HCT116 (cell line): ENCODE results near the gene ERBB2. TPM values are rescaled to one million over a fixed set of nuclear protein-coding genes. Genes with fewer than 3 reads are reported as not detected.

Experiments used
- ATAC-seq: fragments of 200-7000 bp; cut with Tn5 transposase; 2 replicates; pipeline ENCODE4 v1.9.1; 2020; ENCODE audit warnings: mild to moderate bottlenecking, moderate library complexity
- BruUV-seq: library from RNA; stranded (reverse); fragments of 400-500 nt; replicated peaks from 2 replicates; lab custom pipeline; 2021; lab: Mats Ljungman, UMichigan
- CTCF ChIA-PET: fragments of 300-600 bp; sonication (Branson Sonifier 250); formaldehyde crosslinking; loops from one replicate; lab custom pipeline; 2021; ENCODE audit warnings: antibody characterized with exemption; lab: Charles Lee
- POLR2A ChIA-PET: fragments of 300-600, 350-600 bp; sonication (Branson Sonifier 250); formaldehyde crosslinking; loops from one replicate; lab custom pipeline; 2021; ENCODE audit warnings: antibody characterized with exemption; lab: Charles Lee
- RAD21 ChIA-PET, 2 experiments: fragments of 300-600 bp; sonication (Branson Sonifier 250); formaldehyde crosslinking; loops; one replicate each; lab custom pipeline; 2023; ENCODE audit warnings: low total read pairs in 2 of 2; ENCODE audit not compliant: uncharacterized antibody in 2 of 2, unreplicated experiment in 2 of 2, low non-redundant PET in 1 of 2; lab: Charles Lee
- DNase-seq: peaks from one replicate; pipeline ENCODE4 v3.0.0-alpha.2; 2010; ENCODE audit warnings: low read depth, low spot score
- H2AFZ ChIP-seq: fragments of 200-600 bp; shearing (Covaris generic), sonication (generic); 2 replicates; pipeline ENCODE4 v1.6.1; 2017; ENCODE audit warnings: low read depth, mixed run types, mixed read lengths, antibody characterized with exemption, low read length; ENCODE audit not compliant: poor library complexity, severe bottlenecking
- H3K27ac ChIP-seq: 2 replicates; pipeline ENCODE4 v1.5.1; 2012; ENCODE audit warnings: low read depth, low read length
- H3K27me3 ChIP-seq: fragments of 200-600 bp; sonication (generic); 2 replicates; pipeline ENCODE4 v1.6.1; 2016; ENCODE audit warnings: mixed run types, low read length, mixed read lengths; ENCODE audit not compliant: insufficient read depth
- H3K36me3 ChIP-seq, 2 experiments: fragments of 200-500 bp in 1 of 2; fragments of 200-600 bp in 1 of 2; sonication (Bioruptor generic) in 1 of 2; sonication (generic) in 1 of 2; 2 replicates each; pipeline versions ENCODE4 v1.5.1 to v1.6.1; 2014 to 2016; ENCODE audit warnings: low read length in 2 of 2, inconsistent platforms in 1 of 2, mixed read lengths in 1 of 2, mixed run types in 1 of 2; ENCODE audit not compliant: insufficient read depth in 2 of 2, control insufficient read depth in 1 of 2
- H3K4me1 ChIP-seq, 2 experiments: fragments of 200-600 bp in 1 of 2; sonication (generic) in 1 of 2; 2 replicates each; pipeline versions ENCODE4 v1.5.1 to v1.6.1; 2012 to 2017; ENCODE audit warnings: low read length in 2 of 2, inconsistent platforms in 1 of 2, mild to moderate bottlenecking in 1 of 2, mixed read lengths in 1 of 2, mixed run types in 1 of 2, moderate library complexity in 1 of 2; ENCODE audit not compliant: insufficient read depth in 2 of 2, control insufficient read depth in 1 of 2
- H3K4me2 ChIP-seq: fragments of 200-600 bp; sonication (generic); 2 replicates; pipeline ENCODE4 v1.6.1; 2017; ENCODE audit warnings: mixed run types, low read length, mixed read lengths
- H3K4me3 ChIP-seq, 2 experiments: fragments of 200-600 bp in 1 of 2; sonication (generic) in 1 of 2; replicated peaks in 1 of 2; 2 replicates each; pipeline ENCODE4 v1.5.1; 2011 to 2016; ENCODE audit warnings: low read length in 2 of 2, control low read depth in 1 of 2, low read depth in 1 of 2, mild to moderate bottlenecking in 1 of 2, mixed read lengths in 1 of 2, mixed run types in 1 of 2
- H3K79me2 ChIP-seq: fragments of 200-600 bp; sonication (generic); 2 replicates; pipeline ENCODE4 v1.6.1; 2017; ENCODE audit warnings: mild to moderate bottlenecking, mixed run types, low read length, moderate library complexity, mixed read lengths; ENCODE audit not compliant: insufficient read depth
- H3K9ac ChIP-seq: fragments of 200-600 bp; sonication (generic); 2 replicates; pipeline ENCODE4 v1.6.1; 2016; ENCODE audit warnings: low read length, mixed read lengths
- H3K9me2 ChIP-seq: fragments of 200-600 bp; sonication (generic), shearing (Covaris generic); 2 replicates; pipeline ENCODE4 v1.6.1; 2017; ENCODE audit warnings: mixed run types, mild to moderate bottlenecking, moderate library complexity; ENCODE audit not compliant: insufficient read depth
- H3K9me3 ChIP-seq, 2 experiments: fragments of 200-500 bp in 1 of 2; fragments of 200-600 bp in 1 of 2; sonication (Bioruptor generic) in 1 of 2; sonication (generic) in 1 of 2; 2 replicates each; pipeline ENCODE4 v1.6.1; 2014 to 2017; ENCODE audit warnings: low read length in 2 of 2, mixed read lengths in 2 of 2, inconsistent platforms in 1 of 2, low read depth in 1 of 2, mild to moderate bottlenecking in 1 of 2, mixed run types in 1 of 2, moderate library complexity in 1 of 2; ENCODE audit not compliant: control insufficient read depth in 1 of 2, insufficient read depth in 1 of 2
- H4K20me1 ChIP-seq: fragments of 200-600 bp; sonication (generic), shearing (Covaris generic); 2 replicates; pipeline ENCODE4 v1.6.1; 2017; ENCODE audit warnings: mixed run types, mild to moderate bottlenecking, moderate library complexity; ENCODE audit not compliant: insufficient read depth
- ATF3 ChIP-seq: IDR thresholded peaks from 2 replicates; pipeline ENCODE4 v1.6.1; 2012
- EZH2phosphoT487 ChIP-seq: fragments of 200-600 bp; IDR thresholded peaks from 2 replicates; pipeline ENCODE4 v1.6.1; 2018; ENCODE audit warnings: antibody characterized with exemption, borderline replicate concordance
- JUND ChIP-seq: IDR thresholded peaks from 2 replicates; pipeline ENCODE4 v1.6.1; 2012
- SP1 ChIP-seq: IDR thresholded peaks from 2 replicates; pipeline ENCODE4 v1.6.1; 2012; ENCODE audit warnings: low read depth
- ZBTB33 ChIP-seq: IDR thresholded peaks from 2 replicates; pipeline ENCODE4 v1.6.1; 2011; ENCODE audit warnings: mild to moderate bottlenecking, low read length, moderate library complexity; ENCODE audit not compliant: insufficient replicate concordance; ENCODE audit errors: extremely low read depth
- ZFX ChIP-seq: fragments of 450-650 bp; IDR thresholded peaks from 2 replicates; pipeline ENCODE4 v1.6.1; 2017
- ZNF274 ChIP-seq: fragments of 200-500 bp; sonication (Bioruptor generic); IDR thresholded peaks from 2 replicates; pipeline ENCODE4 v1.6.1; 2014; ENCODE audit warnings: mild to moderate bottlenecking, low read depth, low read length, inconsistent platforms
- intact Hi-C: fragments of 100-400 bp; cut with micrococcal nuclease; formaldehyde crosslinking; loops from 2 replicates; pipeline ENCODE4 v1.10.0; 2022
- total RNA-seq: library from RNA; stranded (reverse); gene quantifications from one replicate; pipeline ENCODE4 v1.2.1, GENCODE V29; 2021; ENCODE audit not compliant: unreplicated experiment

ERBB2 gene
- total RNA-seq, 1 experiment from 2014 or later: 75.8 TPM

- Histone ChIP-seq H2AFZ (no peak overlapping the region), H4K20me1 (no peaks in the 10 kb centered on the region), H3K4me3 (no peak overlapping the region), H3K4me1 (peaks cover 33 to 55% of the 10 kb centered on the region in 2 experiments), H3K27ac (no peak overlapping the region; the same call in 1 of the 2 replicates), H3K4me2 (no peak overlapping the region), H3K9ac (no peak overlapping the region), H3K27me3 (no peaks in the 10 kb centered on the region), H3K79me2 (no peaks in the 10 kb centered on the region), H3K36me3 (no peaks in the 10 kb centered on the region), H3K9me3 (no peaks in the 10 kb centered on the region), H3K9me2 (no peaks in the 10 kb centered on the region)
- ATAC-seq: no peak
- TF ChIP-seq ZBTB33: no peak
- BruUV-seq: no TSS peak
- ChIA-PET CTCF (interaction anchor here (1.0 to 2.1 kb wide), 3 partner anchors 12 to 22 kb away, joined by 3 to 8 read pairs (median 6); partner anchors contain the start of gene MIEN1), RAD21 (interaction anchor here in 1 of 2 experiments (0.7 kb wide), 1 partner anchor 27 kb away, joined by 4 read pairs; no protein-coding TSS in a partner anchor), POLR2A (interaction anchor here (0.7 kb wide), 1 partner anchor 61 kb away, joined by 3 read pairs; no protein-coding TSS in a partner anchor)
- intact Hi-C loops: loop anchor here (5.0 kb wide), 1 partner anchor 79 kb away; no protein-coding TSS in a partner anchor
- no peak for DNase-seq
Observed at GRCh38 chr17:39751637-39752036, 51.8 kb downstream of the ERBB2 start.

GRCh38 chr17:39752241-39752881 is 52.5 kb downstream of the ERBB2 start:
- no peaks in the 10 kb centered on the region for H3K27me3 ChIP-seq
- RAD21 ChIA-PET: interaction anchor here (0.7 to 1.1 kb wide), 3 partner anchors 27 to 129 kb away, joined by 3 to 5 read pairs (median 4); no protein-coding TSS in a partner anchor
- no peak overlapping the region for H3K9ac ChIP-seq
- CTCF ChIA-PET: interaction anchor here (1.1 to 2.1 kb wide), 5 partner anchors 13 to 131 kb away, joined by 3 to 14 read pairs (median 6); partner anchors contain the start of genes MIEN1 and PGAP3
- H2AFZ ChIP-seq: no peak overlapping the region
- H3K27ac ChIP-seq: no peak overlapping the region; the same call in 1 of the 2 replicates
- H3K36me3 ChIP-seq: no peaks in the 10 kb centered on the region
- H3K9me2 ChIP-seq: no peaks in the 10 kb centered on the region
- no peak for ATAC-seq
- no TSS peak for BruUV-seq
- peaks cover 33 to 55% of the 10 kb centered on the region in 2 experiments for H3K4me1 ChIP-seq
- no peaks in the 10 kb centered on the region for H4K20me1 ChIP-seq
- intact Hi-C loops: loop anchor here (5.0 kb wide), 1 partner anchor 80 kb away; no protein-coding TSS in a partner anchor
- H3K4me2 ChIP-seq: no peak overlapping the region
- no peak for DNase-seq
- POLR2A ChIA-PET: interaction anchor here (0.7 to 1.0 kb wide), 2 partner anchors 8 to 60 kb away, joined by 3 read pairs; no protein-coding TSS in a partner anchor
- H3K79me2 ChIP-seq: no peaks in the 10 kb centered on the region
- no peak overlapping the region for H3K4me3 ChIP-seq
- H3K9me3 ChIP-seq: no peaks in the 10 kb centered on the region
- TF ChIP-seq JUND (no peak), ZNF274 (no peak), ZFX (no peak), SP1 (no peak), EZH2phosphoT487 (no peak), ATF3 (no peak)
